CD4-positive, alpha-beta T cell treated with Interleukin-6 for 4 hours (primary cell): ENCODE results near the gene RAN.
"Not testable (repeated sequence)": the region's sequence is repeated elsewhere in the genome, so short reads cannot be mapped to it uniquely, and the experiment has no call there.

Source experiments
- DNase-seq: peaks from one replicate; pipeline ENCODE4 v3.0.0-alpha.2; 2020; ENCODE audit warnings: mixed read lengths

RAN gene

GRCh38 chr12:130871286-130872178 is at the start of gene RAN:
TSS of gene RAN (plus strand) at chr12:130872066. CDS start at chr12:130872594, 528 bp downstream.
- peak; percentile 93 for DNase-seq

- no peak for DNase-seq
Observed at GRCh38 chr12:130825771-130826150, 46.1 kb upstream of the RAN start.

GRCh38 chr12:130826151-130826801 is 45.6 kb upstream of the RAN start:
- DNase-seq = peak; percentile 74

- DNase-seq = no peak
Observed at GRCh38 chr12:130827432-130827831, 44.4 kb upstream of the RAN start.

GRCh38 chr12:130828895-130829294 is 43.0 kb upstream of the RAN start:
- no peak for DNase-seq

GRCh38 chr12:130829391-130830245 is 42.2 kb upstream of the RAN start:
- DNase-seq = no peak

- DNase-seq = no peak
Observed at GRCh38 chr12:130830246-130830551, 41.7 kb upstream of the RAN start.

GRCh38 chr12:130831246-130831645 is 40.6 kb upstream of the RAN start:
- no peak for DNase-seq

GRCh38 chr12:130831876-130832405 is 39.9 kb upstream of the RAN start:
- no peak for DNase-seq

- DNase-seq = no peak
Observed at GRCh38 chr12:130832561-130833209, 39.2 kb upstream of the RAN start.

- no peak for DNase-seq
Observed at GRCh38 chr12:130835011-130835410, 36.9 kb upstream of the RAN start.

GRCh38 chr12:130835436-130835835 is 36.4 kb upstream of the RAN start:
- DNase-seq = no peak

GRCh38 chr12:130838284-130838950 is 33.4 kb upstream of the RAN start:
- peak; percentile 33 for DNase-seq

- DNase-seq = peak; percentile 94
Observed at GRCh38 chr12:130838951-130839769, 32.7 kb upstream of the RAN start, which contains the start of gene STX2. TSS of gene STX2 (minus strand) at chr12:130839250. CDS start at chr12:130839099, 151 bp downstream.

GRCh38 chr12:130839770-130840404 is 32.0 kb upstream of the RAN start:
- no peak for DNase-seq

- no peak for DNase-seq
Observed at GRCh38 chr12:130846369-130846768, 25.5 kb upstream of the RAN start.

- no peak for DNase-seq
Observed at GRCh38 chr12:130847112-130847511, 24.8 kb upstream of the RAN start.

- DNase-seq = not testable (repeated sequence)
Observed at GRCh38 chr12:130848105-130848504, 23.8 kb upstream of the RAN start.

GRCh38 chr12:130848785-130849305 is 23.0 kb upstream of the RAN start:
- DNase-seq = not testable (repeated sequence)
